GM21367 (cell line): Measurements from ENCODE around the gene EVI2B.
"Not testable (repeated sequence)": the region's sequence is repeated elsewhere in the genome, so short reads cannot be mapped to it uniquely, and the experiment has no call there.

Experiments used
- ATAC-seq: cut with Tn5 transposase; IDR thresholded peaks from one replicate; pipeline ENCODE4 v1.9.1; 2021; ENCODE audit not compliant: unreplicated experiment

Gene EVI2B

GRCh38 chr17:31311526-31311925, 2.3 kb downstream of the EVI2B start:
- ATAC-seq, result no peak

GRCh38 chr17:31310886-31311285, 3.0 kb downstream of the EVI2B start:
- no peak for ATAC-seq

GRCh38 chr17:31310260-31310659, 3.6 kb downstream of the EVI2B start:
- no peak for ATAC-seq

GRCh38 chr17:31309556-31309955, 4.3 kb downstream of the EVI2B start:
- ATAC-seq, result no peak

GRCh38 chr17:31308372-31309334, 5.2 kb downstream of the EVI2B start:
- ATAC-seq, result no peak

- ATAC-seq, result no peak
These were observed 6.2 kb downstream of the EVI2B start for GRCh38 chr17:31307640-31308039.

- no peak for ATAC-seq
These were observed 14.2 kb downstream of the EVI2B start for GRCh38 chr17:31299624-31300023.

- ATAC-seq, result no peak
These were observed 16.8 kb downstream of the EVI2B start, which contains the start of gene OMG for GRCh38 chr17:31297090-31297489. TSS of gene OMG (minus strand) at chr17:31297239. CDS start at chr17:31296331, 908 bp downstream.

GRCh38 chr17:31296142-31296541, 17.7 kb downstream of the EVI2B start:
- no peak for ATAC-seq

- no peak for ATAC-seq
These were observed 18.4 kb downstream of the EVI2B start for GRCh38 chr17:31295489-31295871.

- no peak for ATAC-seq
These were observed 18.9 kb downstream of the EVI2B start for GRCh38 chr17:31294820-31295488.

GRCh38 chr17:31294231-31294630, 19.6 kb downstream of the EVI2B start:
- ATAC-seq, result no peak

GRCh38 chr17:31293581-31293980, 20.3 kb downstream of the EVI2B start:
- ATAC-seq, result no peak

GRCh38 chr17:31291820-31292219, 22.0 kb downstream of the EVI2B start:
- ATAC-seq, result no peak

GRCh38 chr17:31289790-31290189, 24.1 kb downstream of the EVI2B start:
- no peak for ATAC-seq

GRCh38 chr17:31287932-31288331, 25.9 kb downstream of the EVI2B start:
- ATAC-seq, result not testable (repeated sequence)

GRCh38 chr17:31286587-31286986, 27.3 kb downstream of the EVI2B start:
- no peak for ATAC-seq

- no peak for ATAC-seq
These were observed 30.0 kb downstream of the EVI2B start for GRCh38 chr17:31283841-31284240.

- ATAC-seq, result no peak
These were observed 32.8 kb downstream of the EVI2B start for GRCh38 chr17:31281061-31281460.

- ATAC-seq, result no peak
These were observed 34.5 kb downstream of the EVI2B start for GRCh38 chr17:31279401-31279800.

- ATAC-seq, result no peak
These were observed 38.7 kb downstream of the EVI2B start for GRCh38 chr17:31275116-31275515.

GRCh38 chr17:31274252-31274651, 39.6 kb downstream of the EVI2B start:
- no peak for ATAC-seq
